Activated CD8-positive, alpha-beta memory T cell treated with anti-CD3 and anti-CD28 coated beads, Interleukin-2, amount 50 U/mL, for 1 hour (primary cell): ENCODE measurements around the gene DCST2.

Source experiments
- DNase-seq: peaks from one replicate; pipeline ENCODE4 v3.0.0-alpha.2; 2020; ENCODE audit errors: extremely low read depth

The DCST2 gene

DNA sequence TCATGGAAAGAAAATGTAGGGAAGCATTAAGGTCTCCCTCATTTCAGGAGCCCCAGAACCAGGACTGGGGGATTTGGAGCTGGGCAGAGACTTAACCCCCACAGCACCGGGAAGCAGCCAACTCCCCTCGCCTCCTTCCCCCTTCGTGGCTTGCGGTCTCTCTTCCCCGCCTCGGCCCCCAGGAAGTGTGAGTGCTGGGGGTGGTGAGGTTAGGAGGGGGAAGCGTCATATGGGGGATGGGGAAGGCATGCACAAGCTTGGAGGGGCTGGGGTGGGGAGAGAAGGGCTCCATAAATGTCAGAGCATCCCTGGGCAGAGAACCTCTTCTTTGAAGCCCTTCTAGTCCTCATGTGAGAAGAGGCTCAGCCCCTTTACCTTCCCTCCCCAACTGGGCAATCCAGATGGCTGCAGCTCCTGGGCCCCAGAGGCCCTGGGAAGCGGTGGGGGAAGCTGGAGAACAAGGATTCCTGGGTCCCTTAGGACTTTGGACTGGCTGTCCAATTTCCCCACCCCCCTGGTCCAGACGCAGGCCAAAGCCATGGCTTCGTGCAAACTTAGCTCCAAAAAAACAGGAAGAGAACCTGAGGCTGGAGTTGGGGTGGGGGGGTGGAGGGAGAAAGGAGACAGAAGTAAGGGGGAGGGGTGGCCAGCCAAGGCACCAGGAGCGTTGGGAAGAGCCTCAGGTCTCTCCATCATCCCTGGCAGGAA lies 23.2 kb downstream of the DCST2 start:
- no peak for DNase-seq

DNA sequence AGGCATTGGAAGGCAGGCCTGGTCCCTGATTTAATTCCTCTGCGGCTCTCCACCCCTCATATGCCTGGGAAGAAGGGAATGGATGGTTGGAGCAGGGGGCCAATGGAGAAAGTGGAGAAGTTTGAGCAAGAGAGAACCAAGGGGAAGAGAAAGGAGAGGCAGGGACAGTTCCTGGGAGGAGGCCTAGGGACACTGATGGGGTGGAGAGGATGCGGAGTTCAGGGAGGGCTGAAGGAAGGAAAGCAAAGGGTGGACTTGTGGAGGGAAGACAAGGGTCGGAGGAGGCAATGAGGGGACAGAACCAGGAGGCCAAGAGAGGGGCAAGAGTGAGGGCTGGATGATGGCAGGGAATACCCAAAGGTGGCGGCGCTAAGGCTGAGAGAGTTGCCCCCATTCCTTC lies 23.8 kb downstream of the DCST2 start:
- DNase-seq, result no peak

DNA sequence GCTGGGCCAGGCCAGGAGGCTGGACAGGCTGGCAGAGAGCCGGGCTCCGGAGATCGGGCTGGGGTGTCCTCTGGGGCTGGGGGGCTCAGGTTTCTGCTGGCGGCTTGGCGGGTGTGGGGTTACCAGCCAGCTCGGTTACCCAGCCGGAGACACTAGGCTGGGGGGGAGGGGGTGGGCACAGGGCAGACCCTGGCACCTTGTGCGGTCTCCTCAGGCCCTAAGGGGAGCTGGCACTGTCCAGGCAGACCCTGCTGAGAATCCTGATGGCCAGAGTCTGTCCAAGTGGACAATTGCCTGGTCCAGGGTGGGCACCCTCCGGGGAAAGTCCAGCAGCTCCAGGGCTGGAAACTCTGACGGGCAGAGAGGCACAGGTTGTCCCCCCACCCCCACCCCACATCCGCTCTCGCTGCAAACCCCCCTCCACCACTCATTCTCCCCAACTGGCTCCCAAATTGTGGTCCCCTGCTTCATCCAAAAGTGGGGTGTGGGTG lies 24.3 kb downstream of the DCST2 start:
- no peak for DNase-seq

DNA sequence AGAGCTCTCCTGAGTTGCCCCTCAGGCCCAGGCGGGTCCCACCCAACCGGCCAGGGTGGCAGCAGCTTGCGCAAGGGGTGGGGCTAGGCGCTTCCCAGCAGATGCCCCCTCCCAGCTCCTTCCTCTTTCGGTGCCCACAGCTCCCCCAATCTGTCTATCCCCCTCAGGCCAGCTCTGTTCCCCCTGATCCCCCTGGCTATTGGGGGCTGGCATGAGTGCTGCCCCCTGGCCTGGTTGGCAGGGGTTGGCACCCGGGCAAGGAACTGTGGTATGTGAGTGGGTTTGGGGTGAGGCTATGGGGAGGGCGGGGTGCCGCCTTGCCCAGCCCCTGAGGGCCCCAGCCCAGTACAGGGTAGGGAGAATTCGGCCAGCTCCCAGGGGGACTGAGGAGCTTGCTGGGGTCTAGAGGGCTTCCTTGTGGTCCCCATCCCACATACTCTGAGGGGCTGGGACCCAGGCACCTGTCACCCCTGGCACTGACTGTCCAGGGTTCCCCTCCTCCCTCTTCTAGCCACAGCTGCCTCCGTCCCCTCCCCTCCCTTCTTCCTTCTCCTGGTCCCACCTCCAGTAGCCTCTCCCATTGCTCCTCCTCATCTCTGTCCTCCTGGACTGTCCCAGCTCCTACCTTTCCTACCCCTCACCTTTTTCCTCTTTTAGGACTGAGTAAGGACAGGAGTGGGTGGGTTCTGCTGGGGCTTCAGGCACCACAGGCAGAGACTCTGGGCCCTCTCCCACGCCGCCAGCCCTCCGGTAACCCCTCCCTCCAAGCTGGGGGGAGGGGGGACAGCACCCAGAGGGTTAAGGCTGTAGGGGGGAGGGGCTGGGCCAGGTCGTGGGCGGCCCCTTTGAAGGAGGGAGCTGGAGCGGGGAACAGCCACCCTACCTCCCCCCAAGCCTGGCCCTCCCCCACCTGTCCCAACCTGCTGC lies 25.3 kb downstream of the DCST2 start:
- no peak for DNase-seq

DNA sequence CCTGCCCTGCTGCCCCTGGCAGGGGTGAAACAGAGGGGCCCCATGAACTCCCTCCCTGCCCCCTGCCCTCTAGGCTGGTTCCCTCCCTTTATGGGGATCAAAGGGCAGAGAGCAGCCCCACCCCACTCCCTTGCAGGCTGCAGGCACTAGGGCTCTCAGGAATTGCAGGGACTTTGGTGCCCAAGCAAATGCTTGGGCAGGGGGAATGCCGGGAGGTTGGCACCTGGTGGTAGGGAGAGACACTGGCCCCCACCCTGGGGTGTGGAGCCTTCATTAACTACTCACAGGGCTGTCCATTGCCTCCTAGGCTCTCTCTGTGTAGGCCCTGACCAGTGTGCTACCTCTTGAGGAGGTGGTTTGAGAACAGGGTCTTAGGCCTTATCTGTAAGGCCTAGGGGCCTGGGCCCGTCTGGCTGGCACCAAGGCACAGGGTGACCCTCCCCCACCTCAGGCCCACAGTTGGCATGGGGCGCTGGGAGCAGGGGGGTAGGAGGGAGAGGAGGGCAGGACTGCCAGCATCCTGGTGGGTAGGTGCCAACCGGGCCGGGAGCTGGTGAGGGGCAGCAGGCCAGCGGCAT lies 26.2 kb downstream of the DCST2 start:
- DNase-seq, result no peak

DNA sequence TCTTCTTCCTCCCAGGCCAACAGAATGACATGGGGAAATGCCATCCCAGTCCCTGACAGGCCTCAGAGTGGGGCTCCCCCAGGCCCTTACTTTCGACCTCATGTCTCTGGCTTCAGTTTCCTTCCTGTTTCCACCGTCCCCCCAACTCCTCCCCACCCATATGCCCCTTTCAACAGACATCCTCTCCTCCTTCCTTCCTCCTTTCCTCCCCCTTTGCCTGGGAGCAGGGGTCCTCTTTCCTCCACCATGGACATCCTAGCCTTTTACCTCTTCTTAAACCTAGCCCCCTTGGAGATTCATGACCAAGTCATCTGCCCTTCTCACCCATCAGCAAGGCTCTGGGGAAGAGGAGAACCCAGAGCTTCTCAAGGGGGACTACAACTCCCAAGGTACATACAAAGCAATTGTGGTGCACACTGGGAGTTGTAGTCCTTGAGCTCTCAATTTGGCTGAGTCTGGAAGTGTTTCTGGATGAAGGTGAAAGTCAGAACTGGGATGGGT lies 26.9 kb downstream of the DCST2 start:
- DNase-seq, result no peak

DNA sequence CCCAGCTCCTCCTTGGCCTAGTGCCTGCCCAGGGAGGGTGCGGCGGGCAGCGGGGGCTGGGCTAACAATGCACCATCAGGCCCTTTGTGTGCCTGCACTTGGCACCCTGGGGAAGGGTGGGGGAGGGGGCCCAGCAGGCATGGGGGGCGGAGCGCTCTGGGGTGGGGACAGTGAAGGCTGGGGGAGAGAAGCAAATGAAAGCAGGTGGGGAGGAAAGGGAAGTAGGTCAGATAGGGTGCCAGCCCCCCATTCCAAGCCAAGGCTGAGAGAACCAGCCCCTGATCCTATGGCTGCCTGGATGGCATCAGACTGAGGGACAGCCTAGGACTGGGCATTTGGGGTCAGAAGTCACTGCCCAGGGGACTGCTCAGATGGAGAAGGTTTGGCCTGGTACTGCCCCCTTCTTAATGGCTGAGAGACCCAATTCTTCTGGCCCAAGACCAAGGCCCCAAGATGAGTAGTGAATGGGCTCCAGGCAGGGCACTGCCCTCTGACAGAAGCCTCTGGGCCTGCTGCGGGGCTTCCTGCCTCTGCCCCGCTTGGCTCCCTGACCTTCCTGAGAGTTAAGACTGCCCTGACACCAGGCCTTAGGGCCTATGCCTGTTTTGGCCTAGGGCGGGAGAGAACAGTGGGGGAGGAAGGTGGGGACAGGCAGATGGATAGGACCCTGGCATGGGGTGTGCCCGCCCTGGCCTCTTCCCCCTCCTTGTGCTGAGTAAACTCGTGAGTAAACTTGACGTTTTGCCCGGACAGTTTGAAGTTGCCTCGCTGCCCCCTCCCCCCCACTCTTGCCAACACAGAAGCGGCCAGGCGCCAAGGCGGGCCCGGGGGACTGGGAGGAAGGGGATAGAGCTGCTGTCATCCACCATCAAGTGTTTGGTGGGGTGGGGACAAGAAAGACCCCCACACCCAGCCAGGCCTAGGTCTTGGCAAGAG lies 28.2 kb downstream of the DCST2 start:
- no peak for DNase-seq

DNA sequence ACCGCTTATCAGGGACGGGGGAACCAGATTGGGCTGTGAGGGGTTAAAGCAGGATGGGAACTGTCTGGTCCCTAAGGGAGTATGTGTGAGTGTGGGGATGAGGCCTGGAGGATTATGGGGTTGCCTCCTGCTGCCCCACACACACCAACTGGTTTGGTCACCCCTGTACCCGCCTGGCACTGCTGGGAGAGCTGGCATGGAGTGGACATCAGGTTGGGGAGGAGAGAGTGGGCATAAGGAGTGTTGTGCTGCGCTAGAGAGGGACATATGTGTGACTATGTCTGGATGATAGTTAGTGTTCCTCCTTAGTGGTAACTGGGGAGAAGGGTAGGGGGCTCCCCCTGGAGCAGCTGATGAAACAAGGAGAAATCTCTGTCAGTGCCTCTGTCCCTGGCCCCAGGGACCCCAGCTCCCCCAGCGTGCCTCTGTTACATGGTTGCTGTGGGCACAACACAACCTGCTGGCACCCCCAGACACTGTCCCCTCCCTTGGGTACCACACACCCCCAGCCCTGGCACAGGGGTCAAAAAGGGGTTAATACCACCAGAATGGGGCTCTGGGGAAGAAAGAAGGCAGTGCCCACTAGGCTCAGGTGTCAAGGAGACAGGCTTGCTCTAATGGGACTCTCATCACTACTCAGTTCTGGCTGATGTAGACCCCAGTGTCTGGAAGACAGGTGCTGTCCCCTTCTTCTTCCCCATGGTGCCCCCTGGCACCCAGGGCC lies 29.1 kb downstream of the DCST2 start:
- no peak for DNase-seq

DNA sequence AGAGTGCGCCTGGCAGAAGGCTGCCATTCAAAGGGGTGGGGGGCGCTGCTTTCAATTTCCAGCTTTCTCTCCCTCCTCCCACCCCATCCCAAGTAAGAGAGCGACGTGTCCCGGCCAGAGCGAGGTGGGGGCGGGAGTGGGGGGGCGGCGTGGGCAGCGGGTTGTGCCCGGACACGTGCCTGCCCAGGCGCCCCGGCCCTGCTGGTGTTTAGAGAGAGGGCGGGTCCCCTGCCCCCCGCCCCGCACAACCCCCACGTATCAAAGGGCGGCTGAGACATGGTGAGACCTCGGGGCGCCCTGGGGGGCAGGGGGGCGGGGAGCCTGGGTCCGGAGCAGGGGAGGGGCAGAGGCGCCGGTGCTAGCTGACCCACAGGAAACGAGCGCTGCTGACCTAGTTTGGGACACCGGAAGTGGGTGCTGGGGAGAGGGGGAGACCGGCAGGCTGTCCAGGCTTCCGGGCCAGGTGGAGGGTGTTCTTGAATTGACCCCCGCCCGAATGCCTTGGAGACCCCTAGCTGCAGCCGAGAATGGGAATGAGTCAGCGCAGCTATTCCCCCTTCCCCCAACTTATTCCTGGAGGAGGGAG lies 29.7 kb downstream of the DCST2 start:
- no peak for DNase-seq

DNA sequence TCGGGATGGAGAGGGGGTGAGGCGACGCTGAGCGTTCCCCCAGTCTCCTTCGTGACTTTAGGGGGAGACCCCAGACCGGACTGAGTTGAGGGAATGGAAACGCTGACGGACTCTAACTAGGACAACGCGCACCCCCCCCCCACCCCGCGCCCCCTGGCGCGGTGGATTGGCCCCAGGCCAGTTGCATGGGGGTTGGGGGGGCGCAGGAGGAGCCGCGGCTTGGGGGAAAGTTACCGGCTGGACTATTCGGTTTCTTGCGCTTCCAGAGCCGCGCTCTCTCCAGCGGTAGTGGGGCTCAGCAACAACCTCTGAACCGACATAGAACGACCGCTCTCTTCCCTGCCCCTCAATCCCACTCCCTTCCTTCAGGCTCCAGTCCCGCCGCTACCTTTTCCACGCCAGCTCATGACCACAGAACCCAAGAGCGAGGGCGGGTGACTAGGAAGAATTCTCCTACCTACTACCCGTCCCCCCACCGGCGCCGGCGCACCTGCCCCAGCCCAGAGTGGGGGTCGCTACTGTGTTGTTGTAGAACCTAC lies 30.3 kb downstream of the DCST2 start:
- no peak for DNase-seq

DNA sequence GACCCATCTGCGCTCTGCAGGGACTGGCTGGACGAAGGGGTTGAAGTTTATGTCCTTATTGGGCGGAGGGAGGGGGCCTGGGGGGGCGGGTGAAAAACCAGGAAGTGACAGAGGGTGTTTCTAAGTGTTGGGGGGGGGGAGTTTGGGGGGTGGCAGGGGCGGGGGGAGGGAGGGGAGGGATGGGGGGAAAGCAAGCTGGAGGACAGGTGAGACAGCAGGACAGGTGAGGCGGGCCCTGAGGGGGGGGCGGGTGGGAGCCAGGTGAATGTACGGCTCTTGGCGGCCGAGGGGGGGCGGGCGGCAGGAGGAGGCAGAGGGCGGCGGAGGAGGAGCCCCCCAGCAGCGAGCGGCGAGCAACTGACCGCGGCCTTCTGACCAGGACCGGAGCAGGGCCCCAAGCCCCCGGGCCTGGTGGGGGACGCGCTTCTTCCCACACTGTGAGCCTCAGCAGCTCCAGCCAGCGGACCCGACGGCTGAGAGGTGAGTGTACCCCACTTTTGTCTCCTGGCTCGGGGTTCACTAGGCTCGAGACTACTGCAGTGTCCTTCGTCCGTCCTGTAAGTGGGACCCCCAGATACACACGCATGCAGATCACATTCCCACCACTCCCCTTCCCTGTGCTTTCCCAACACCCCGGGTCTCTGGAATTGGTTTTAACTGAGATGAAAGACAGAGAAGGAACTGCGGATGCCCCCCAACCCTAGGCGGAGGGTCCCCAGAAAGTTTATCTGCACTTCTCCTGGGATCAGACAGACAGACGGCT lies 30.9 kb downstream of the DCST2 start, which contains the start of gene ZBTB7B:
ZBTB7B (plus strand) TSS at position 339 of the 763 bp plus-strand sequence. CDS start 11,859 bp downstream, outside the sequence.
- no peak for DNase-seq

DNA sequence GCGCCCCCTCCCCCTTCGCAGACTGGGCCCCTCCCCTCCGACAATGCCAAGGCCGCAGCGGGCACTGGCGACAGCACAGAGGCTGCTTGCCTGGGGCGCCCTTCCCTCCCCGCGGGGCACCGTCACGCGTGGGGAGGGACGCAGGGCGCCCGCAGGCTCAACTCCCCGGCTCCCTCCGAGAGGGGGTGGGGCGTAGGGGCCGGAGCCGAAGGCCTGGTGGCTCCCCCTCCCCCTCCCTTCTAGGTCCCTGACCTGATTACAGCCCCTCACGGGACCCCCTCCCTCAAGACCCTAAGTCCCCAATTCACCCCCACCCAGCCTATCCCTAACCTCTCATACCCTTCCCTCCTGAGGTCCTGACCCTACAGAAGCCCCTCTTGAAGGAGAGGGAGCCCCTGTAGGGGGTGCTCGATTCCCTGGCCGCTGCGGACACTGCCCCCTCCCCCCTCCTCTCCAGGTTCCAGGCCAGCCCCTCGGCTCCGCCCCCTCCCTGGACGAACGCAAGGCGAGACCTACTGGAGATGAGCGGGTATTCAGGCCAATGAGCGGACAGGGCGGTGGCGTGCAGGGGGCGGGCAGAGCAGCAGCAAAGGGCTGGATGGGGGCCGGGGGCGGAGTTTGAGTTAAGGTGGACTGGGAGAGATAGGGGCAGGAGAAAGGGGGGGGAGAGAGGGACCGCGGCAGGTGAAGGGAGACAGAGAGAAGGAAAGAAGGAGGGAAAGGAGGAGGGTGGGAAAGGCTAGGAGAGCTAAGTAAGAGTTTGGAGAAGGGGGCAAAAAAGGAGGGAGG lies 31.7 kb downstream of the DCST2 start:
- peak; percentile 93 for DNase-seq

DNA sequence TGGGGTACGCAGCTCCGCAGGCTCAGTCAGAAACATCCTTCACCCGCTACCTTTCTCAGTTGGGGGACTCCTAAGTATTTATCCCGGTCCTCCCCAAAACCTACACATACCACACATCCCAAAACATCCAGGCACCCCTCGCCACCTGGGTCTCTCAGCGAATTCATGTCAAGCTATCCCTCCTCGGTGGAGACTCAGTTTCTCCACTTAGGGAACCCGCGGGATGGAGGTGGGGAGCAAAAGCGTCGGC lies 32.2 kb downstream of the DCST2 start:
- DNase-seq, result no peak

DNA sequence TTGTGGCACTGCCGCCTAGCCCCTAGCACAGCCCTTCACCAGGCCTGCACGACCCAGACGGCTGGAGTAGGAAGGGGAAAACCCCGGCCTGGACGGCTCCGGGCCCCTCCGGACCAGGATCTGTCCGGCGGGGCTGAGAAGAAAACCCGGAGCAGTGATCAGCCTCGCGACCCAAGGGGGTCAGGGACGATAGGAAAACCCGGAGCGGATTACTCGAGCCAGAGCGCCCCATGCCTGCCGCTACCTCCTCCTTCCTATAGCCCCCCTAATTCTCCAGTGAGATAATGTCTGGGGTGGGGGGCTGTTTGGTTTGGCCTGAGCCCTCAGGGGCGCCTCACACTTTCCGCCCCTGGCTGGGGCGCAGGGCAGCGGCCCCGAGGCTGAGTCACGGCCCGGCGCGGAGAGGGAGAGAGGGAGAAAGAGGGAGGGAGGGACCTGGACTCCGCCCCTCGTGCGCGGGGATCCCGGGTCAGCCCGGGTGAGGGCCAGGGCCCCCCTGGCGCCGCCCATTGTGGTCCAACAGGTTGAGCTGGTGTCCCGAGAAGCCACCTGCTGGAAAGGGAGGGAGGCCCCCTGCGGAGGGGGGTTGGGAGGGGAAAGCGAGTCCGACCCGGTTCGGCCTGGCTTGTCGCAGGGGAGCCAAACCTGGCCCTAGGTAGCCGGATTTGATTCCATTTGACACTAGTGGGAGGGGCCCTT lies 32.7 kb downstream of the DCST2 start:
- peak; percentile 49 for DNase-seq

DNA sequence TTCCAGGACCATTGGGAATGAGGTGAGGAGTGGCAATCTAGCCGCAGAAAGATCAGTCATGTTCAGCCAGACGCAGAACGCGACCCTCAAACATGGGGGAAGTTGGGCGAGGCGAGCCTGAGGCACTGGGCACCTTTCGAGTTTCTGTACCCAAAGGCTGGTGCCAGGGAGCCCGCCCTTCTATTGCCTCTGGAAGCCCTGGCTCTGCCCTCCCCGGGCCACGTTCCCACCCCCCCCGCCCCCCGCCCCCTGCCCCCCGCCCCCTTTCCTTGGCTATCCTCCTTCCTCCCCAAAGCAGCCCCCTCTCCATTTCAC lies 33.2 kb downstream of the DCST2 start:
- no peak for DNase-seq

DNA sequence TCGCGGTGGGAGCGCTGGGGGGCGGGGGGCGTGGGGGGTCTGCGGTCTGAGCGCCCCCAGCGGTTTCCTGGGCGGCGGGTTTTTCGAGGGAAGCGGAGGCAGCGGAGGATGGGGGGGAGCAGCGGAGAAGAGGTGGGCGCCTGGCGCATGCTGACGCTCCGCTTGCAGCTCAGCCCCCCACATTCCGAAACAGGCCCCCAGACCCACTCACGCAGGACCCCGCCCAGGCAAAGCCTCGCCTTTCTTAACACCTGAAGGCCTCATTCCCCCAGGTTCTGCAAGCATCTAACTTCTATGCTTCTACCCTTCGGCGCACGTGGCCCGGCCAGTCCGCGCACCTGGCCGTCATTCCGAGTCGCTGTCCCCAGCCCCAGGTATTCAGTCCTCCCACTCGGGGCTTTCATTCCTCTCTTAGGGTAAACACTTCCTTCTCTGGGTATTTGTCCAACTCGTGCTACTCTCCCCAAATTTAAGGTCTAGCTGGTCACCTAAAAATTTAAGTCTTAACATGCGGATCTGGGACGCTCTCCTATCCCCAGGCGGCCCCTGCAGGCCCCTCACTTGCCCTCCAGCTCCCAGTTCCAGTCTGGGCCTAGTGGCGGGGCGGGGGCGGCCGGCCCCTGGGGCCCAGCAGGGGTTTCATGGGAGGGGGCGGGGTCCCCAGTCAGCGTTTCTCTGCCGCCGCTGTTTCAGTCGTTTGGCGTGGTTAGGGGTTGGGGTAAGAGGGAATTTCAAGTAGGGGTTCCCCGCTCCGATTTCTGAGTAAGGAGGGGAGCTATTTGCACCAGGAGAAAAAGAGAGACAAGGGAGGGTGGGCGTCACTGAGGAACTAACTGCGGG lies 33.8 kb downstream of the DCST2 start:
- no peak for DNase-seq
